Measurements from ENCODE around the gene PELI2. TPM values are rescaled to one million over a fixed set of nuclear protein-coding genes. Genes with fewer than 3 reads are reported as not detected.

PELI2 gene
- total RNA-seq, 2 donors from 2014 or later, result 4.4 to 7.0 TPM

DNA sequence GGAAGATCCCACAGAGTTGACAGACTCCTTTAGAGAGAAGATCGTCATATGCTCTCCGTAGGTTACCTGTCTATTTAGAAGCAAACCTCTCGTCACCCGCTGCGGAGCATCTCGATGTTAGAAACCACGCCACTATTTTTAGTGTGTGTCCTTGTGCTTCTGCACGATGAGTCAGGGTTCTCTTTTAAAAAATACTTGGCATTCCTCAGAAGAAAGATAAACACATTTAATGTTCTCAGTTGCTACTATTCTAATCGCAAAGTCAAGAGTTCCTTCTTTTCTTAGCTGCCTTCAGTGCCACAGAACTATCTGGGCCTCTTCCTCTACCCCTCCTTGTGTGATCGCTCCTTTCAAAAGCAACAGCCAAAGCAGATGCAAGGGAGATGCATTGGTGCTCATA is 192.4 kb downstream of the PELI2 start:
- H3K27ac ChIP-seq, result peak overlapping the region in 1 of 2 donors; percentile 11
- no peaks in the 10 kb centered on the region for H3K9me3 ChIP-seq
- no peaks in the 10 kb centered on the region for H3K27me3 ChIP-seq
- peaks cover 0 to 11% of the 10 kb centered on the region in 2 donors for H3K4me1 ChIP-seq
- DNase-seq (ENCODE audit: low spot score), result no peak
- TF ChIP-seq CTCF (IDR thresholded peaks at IDR 0.05), result no peak
- no peak overlapping the region for H3K4me3 ChIP-seq
- no peaks in the 10 kb centered on the region for H3K36me3 ChIP-seq

- no peak for DNase-seq (ENCODE audit: low spot score)
- no peaks in the 10 kb centered on the region for H3K27me3 ChIP-seq
- H3K36me3 ChIP-seq, result no peaks in the 10 kb centered on the region
- peaks cover 0 to 11% of the 10 kb centered on the region in 2 donors for H3K4me1 ChIP-seq
- no peaks in the 10 kb centered on the region for H3K9me3 ChIP-seq
- H3K4me3 ChIP-seq, result no peak overlapping the region
- TF ChIP-seq CTCF (IDR thresholded peaks at IDR 0.05), result no peak
- no peak overlapping the region for H3K27ac ChIP-seq
These were observed 195.6 kb downstream of the PELI2 start for GRCh38 chr14:56313789-56314188.

DNA sequence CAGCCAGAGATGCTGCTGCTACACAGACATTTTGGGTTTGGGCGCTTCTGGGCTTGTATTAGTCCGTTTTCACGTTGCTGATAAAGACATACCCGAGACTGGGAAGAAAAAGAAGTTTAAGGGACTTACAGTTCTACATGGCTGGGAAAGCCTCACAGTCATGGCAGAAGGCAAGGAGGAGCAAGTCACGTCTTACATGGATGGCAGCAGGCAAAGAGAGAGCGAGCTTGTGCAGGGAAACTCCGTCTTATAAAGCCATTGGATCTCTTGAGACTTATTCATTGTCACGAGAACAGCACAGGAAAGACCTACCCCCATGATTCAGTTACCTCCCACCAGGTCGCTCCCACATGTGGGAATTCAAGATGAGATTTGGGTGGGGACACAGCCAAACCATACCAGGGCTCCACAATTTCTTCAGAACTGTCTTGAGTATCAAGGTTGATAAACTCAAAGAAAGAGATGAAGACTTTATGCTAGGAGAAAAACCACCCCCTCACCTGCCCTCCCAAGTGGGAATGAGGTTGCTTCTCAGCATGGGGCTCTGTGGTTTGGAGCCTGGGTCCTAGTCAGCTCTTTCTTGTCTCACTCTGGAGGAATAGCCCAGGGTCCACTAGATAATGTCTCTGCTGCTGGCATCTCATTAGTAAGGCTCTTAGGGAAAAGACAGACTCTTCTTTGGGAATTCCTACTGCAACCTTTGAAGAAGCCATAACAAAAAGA is 200.3 kb downstream of the PELI2 start:
- TF ChIP-seq CTCF (IDR thresholded peaks at IDR 0.05), result no peak
- DNase-seq (ENCODE audit: low spot score), result no peak
- Histone ChIP-seq H3K4me3 (no peak overlapping the region), H3K27ac (no peak overlapping the region), H3K4me1 (no peaks in the 10 kb centered on the region), H3K27me3 (no peaks in the 10 kb centered on the region), H3K9me3 (no peaks in the 10 kb centered on the region), H3K36me3 (no peaks in the 10 kb centered on the region)

DNA sequence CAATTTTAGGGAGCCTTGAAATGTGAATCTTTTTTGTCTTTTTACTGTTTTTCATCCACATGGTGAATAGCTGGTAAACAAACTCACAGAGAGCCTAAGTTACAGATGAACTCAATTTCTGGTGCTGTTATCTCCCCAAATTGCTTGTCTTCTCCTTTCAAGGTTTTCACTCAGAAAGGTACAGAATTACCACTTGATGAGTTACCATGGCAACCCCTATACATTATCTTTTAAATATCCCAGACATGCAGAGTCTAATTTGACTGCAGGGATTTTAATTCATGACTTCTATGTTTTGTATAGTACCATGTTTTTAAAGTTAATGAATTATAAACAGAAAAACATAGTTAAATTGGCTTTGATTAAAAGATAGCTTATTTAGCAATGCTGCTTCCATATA is 203.7 kb downstream of the PELI2 start:
- Histone ChIP-seq H3K4me1 (no peaks in the 10 kb centered on the region), H3K9me3 (no peaks in the 10 kb centered on the region), H3K4me3 (no peak overlapping the region), H3K27me3 (no peaks in the 10 kb centered on the region), H3K27ac (no peak overlapping the region), H3K36me3 (no peaks in the 10 kb centered on the region)
- TF ChIP-seq CTCF (IDR thresholded peaks at IDR 0.05), result no peak
- no peak for DNase-seq (ENCODE audit: low spot score)

DNA sequence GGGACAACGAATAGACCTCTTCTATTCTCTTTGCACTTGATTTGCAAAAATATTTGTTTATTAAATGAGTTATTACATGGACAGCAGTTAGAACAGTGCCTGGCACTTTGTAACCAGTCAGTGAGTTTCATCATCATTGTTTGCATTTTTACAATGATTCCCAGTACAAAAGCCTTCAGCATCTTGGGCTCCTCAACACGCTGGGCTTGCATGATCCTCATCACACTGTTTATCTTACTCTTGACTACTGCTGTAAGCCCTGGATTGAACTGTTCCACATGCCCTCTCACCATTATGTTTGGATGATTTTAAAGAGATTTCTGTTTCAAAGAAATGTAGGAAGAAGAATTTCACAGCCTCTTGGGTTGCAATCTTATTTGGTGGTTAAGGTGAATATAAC is 204.3 kb downstream of the PELI2 start:
- no peak for DNase-seq (ENCODE audit: low spot score)
- Histone ChIP-seq H3K36me3 (no peaks in the 10 kb centered on the region), H3K27ac (no peak overlapping the region), H3K4me3 (no peak overlapping the region), H3K9me3 (no peaks in the 10 kb centered on the region), H3K27me3 (no peaks in the 10 kb centered on the region), H3K4me1 (no peaks in the 10 kb centered on the region)
- no peak for TF ChIP-seq CTCF (IDR thresholded peaks at IDR 0.05)

GRCh38 chr14:56324454-56324853 is 206.2 kb downstream of the PELI2 start:
- Histone ChIP-seq H3K9me3 (no peaks in the 10 kb centered on the region), H3K36me3 (no peaks in the 10 kb centered on the region), H3K4me3 (no peak overlapping the region), H3K27me3 (no peaks in the 10 kb centered on the region), H3K27ac (no peak overlapping the region), H3K4me1 (no peaks in the 10 kb centered on the region)
- no peak for DNase-seq (ENCODE audit: low spot score)
- no peak for TF ChIP-seq CTCF (IDR thresholded peaks at IDR 0.05)

Measured in right atrium auricular region (tissue), 2 donors.